HG03457 (cell line): ENCODE results near the gene CPN2.

Experiments used
- ATAC-seq: cut with Tn5 transposase; IDR thresholded peaks from one replicate; pipeline ENCODE4 v1.9.1; 2021; ENCODE audit warnings: moderate number of reproducible peaks; ENCODE audit not compliant: unreplicated experiment

The CPN2 gene

GRCh38 chr3:194315965-194316361, 35.2 kb downstream of the CPN2 start:
- peak; percentile 7 for ATAC-seq

- peak; percentile 89 for ATAC-seq
These were observed 35.8 kb downstream of the CPN2 start for GRCh38 chr3:194315088-194315964.

GRCh38 chr3:194314388-194315068, 36.6 kb downstream of the CPN2 start:
- no peak for ATAC-seq

GRCh38 chr3:194313560-194314387, 37.4 kb downstream of the CPN2 start:
- no peak for ATAC-seq

GRCh38 chr3:194312743-194313281, 38.3 kb downstream of the CPN2 start:
- no peak for ATAC-seq

- ATAC-seq: no peak
These were observed 38.9 kb downstream of the CPN2 start for GRCh38 chr3:194312186-194312742.

GRCh38 chr3:194311000-194311399, 40.1 kb downstream of the CPN2 start:
- no peak for ATAC-seq

GRCh38 chr3:194310060-194310835, 40.9 kb downstream of the CPN2 start:
- ATAC-seq: no peak

- ATAC-seq: no peak
These were observed 42.3 kb downstream of the CPN2 start for GRCh38 chr3:194308601-194309449.

- ATAC-seq: no peak
These were observed 43.3 kb downstream of the CPN2 start for GRCh38 chr3:194307849-194308248.

GRCh38 chr3:194306771-194307640, 44.1 kb downstream of the CPN2 start:
- ATAC-seq: peak; percentile 44

- ATAC-seq: peak; percentile 38
These were observed 44.9 kb downstream of the CPN2 start for GRCh38 chr3:194306109-194306686.

- no peak for ATAC-seq
These were observed 45.6 kb downstream of the CPN2 start for GRCh38 chr3:194305356-194306108.

GRCh38 chr3:194304186-194304917, 46.8 kb downstream of the CPN2 start:
- no peak for ATAC-seq

- ATAC-seq: no peak
These were observed 47.4 kb downstream of the CPN2 start for GRCh38 chr3:194303749-194304148.

GRCh38 chr3:194301730-194302129, 49.4 kb downstream of the CPN2 start:
- no peak for ATAC-seq
